ENCODE measurements around the gene DEFB129. TPM values are rescaled to one million over a fixed set of nuclear protein-coding genes. Genes with fewer than 3 reads are reported as not detected.

DEFB129 gene
- total and polyA plus RNA-seq, 2 donors from 2014 or later: not detected

- TF ChIP-seq, protein P1, sequence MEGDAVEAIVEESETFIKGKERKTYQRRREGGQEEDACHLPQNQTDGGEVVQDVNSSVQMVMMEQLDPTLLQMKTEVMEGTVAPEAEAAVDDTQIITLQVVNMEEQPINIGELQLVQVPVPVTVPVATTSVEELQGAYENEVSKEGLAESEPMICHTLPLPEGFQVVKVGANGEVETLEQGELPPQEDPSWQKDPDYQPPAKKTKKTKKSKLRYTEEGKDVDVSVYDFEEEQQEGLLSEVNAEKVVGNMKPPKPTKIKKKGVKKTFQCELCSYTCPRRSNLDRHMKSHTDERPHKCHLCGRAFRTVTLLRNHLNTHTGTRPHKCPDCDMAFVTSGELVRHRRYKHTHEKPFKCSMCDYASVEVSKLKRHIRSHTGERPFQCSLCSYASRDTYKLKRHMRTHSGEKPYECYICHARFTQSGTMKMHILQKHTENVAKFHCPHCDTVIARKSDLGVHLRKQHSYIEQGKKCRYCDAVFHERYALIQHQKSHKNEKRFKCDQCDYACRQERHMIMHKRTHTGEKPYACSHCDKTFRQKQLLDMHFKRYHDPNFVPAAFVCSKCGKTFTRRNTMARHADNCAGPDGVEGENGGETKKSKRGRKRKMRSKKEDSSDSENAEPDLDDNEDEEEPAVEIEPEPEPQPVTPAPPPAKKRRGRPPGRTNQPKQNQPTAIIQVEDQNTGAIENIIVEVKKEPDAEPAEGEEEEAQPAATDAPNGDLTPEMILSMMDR (IDR thresholded peaks at IDR 0.05; ENCODE audit: borderline replicate concordance, extremely low read depth, insufficient read depth): peak; percentile 25
- H3K36me3 ChIP-seq (ENCODE audit: control insufficient read depth in 2 of 3, insufficient read depth in 3 of 3, low read length in 3 of 3): no peaks in the 10 kb centered on the region
- no peak overlapping the region for H3K4me3 ChIP-seq (ENCODE audit: low read length in 3 of 3)
- intact Hi-C loops (cut with DNase I): no loop called here
- FAIRE-seq (no peak), DNase-seq (peak in 3 of 5 donors; percentile 9 to 66 (median 29))
- no peak overlapping the region for H3K9ac ChIP-seq (ENCODE audit: low read length in 3 of 3)
- no peak overlapping the region for H3K27ac ChIP-seq (ENCODE audit: low read depth in 2 of 2, low read length in 2 of 2)
- H3K27me3 ChIP-seq (ENCODE audit: control insufficient read depth, insufficient read depth, low read length): no peaks in the 10 kb centered on the region
- H3K4me1 ChIP-seq (ENCODE audit: control insufficient read depth in 2 of 3, insufficient read depth in 2 of 3, low read depth in 1 of 3, low read length in 3 of 3): no peaks in the 10 kb centered on the region
- no peaks in the 10 kb centered on the region for H3K9me3 ChIP-seq (ENCODE audit: control insufficient read depth in 2 of 3, insufficient read depth in 1 of 3, low read length in 3 of 3)
These were observed 18.0 kb upstream of the DEFB129 start for GRCh38 chr20:208942-209566.

DNA sequence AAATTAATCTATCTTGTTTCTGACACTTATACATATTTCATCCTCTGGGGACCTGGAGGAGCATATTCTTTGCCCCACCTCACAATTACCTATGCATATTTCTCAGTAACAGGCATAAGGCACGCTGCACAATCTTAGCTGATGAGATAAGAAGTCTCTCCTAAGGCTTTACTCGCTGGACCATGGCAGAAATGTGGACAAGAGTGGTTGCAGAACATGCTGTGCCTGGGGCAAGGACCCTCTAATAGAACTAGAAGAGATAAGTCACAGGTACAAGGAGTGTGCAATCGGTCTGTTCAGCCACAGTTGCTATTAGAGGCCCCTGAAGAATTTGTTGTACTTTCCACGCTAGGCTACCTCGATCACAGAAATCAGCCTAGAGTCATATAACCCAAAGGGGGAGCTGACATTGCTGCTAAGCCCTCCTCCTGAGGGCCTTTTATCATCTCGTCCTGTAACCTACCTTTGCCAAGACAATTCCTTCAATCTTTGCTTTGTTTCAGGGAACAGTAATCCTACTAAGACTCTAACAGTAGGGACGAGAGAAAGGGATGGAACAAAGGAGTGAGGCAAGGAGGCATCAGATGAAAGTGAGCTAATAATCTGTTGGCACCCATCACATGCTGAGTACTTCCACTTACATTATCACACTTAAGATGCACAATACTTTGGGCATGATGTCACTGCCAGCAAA is 16.1 kb upstream of the DEFB129 start:
- no peak overlapping the region for H3K9ac ChIP-seq (ENCODE audit: low read length in 3 of 3)
- no peak overlapping the region for H3K27ac ChIP-seq (ENCODE audit: low read depth in 2 of 2, low read length in 2 of 2)
- H3K9me3 ChIP-seq (ENCODE audit: control insufficient read depth in 2 of 3, insufficient read depth in 1 of 3, low read length in 3 of 3): no peaks in the 10 kb centered on the region
- no peaks in the 10 kb centered on the region for H3K27me3 ChIP-seq (ENCODE audit: control insufficient read depth, insufficient read depth, low read length)
- H3K36me3 ChIP-seq (ENCODE audit: control insufficient read depth in 2 of 3, insufficient read depth in 3 of 3, low read length in 3 of 3): no peaks in the 10 kb centered on the region
- DNase-seq (peak in 1 of 5 donors; percentile 6), FAIRE-seq (no peak)
- H3K4me1 ChIP-seq (ENCODE audit: control insufficient read depth in 2 of 3, insufficient read depth in 2 of 3, low read depth in 1 of 3, low read length in 3 of 3): no peaks in the 10 kb centered on the region
- no peak overlapping the region for H3K4me3 ChIP-seq (ENCODE audit: low read length in 3 of 3)
- intact Hi-C loops (cut with DNase I): no loop called here
- TF ChIP-seq, protein P1 (IDR thresholded peaks at IDR 0.05; ENCODE audit: borderline replicate concordance, extremely low read depth, insufficient read depth): no peak

GRCh38 chr20:214383-214782 is 12.7 kb upstream of the DEFB129 start:
- no peak overlapping the region for H3K27ac ChIP-seq (ENCODE audit: low read depth in 2 of 2, low read length in 2 of 2)
- no peak for DNase-seq
- FAIRE-seq: no peak
- H3K4me1 ChIP-seq (ENCODE audit: control insufficient read depth in 2 of 3, insufficient read depth in 2 of 3, low read depth in 1 of 3, low read length in 3 of 3): no peaks in the 10 kb centered on the region
- H3K27me3 ChIP-seq (ENCODE audit: control insufficient read depth, insufficient read depth, low read length): no peaks in the 10 kb centered on the region
- no peaks in the 10 kb centered on the region for H3K9me3 ChIP-seq (ENCODE audit: control insufficient read depth in 2 of 3, insufficient read depth in 1 of 3, low read length in 3 of 3)
- no peaks in the 10 kb centered on the region for H3K36me3 ChIP-seq (ENCODE audit: control insufficient read depth in 2 of 3, insufficient read depth in 3 of 3, low read length in 3 of 3)
- no peak overlapping the region for H3K9ac ChIP-seq (ENCODE audit: low read length in 3 of 3)
- intact Hi-C loops (cut with DNase I): no loop called here
- no peak overlapping the region for H3K4me3 ChIP-seq (ENCODE audit: low read length in 3 of 3)
- TF ChIP-seq, protein P1 (IDR thresholded peaks at IDR 0.05; ENCODE audit: borderline replicate concordance, extremely low read depth, insufficient read depth): no peak

Measured in kidney (tissue), 14 donors.